ENCODE results near the gene DGKK.
"Not testable (repeated sequence)": the region's sequence is repeated elsewhere in the genome, so short reads cannot be mapped to it uniquely, and the experiment has no call there.

Gene DGKK

GRCh38 chrX:50431623-50432022 is 39.0 kb downstream of the DGKK start:
- DNase-seq (ENCODE audit: low spot score): no peak

DNA sequence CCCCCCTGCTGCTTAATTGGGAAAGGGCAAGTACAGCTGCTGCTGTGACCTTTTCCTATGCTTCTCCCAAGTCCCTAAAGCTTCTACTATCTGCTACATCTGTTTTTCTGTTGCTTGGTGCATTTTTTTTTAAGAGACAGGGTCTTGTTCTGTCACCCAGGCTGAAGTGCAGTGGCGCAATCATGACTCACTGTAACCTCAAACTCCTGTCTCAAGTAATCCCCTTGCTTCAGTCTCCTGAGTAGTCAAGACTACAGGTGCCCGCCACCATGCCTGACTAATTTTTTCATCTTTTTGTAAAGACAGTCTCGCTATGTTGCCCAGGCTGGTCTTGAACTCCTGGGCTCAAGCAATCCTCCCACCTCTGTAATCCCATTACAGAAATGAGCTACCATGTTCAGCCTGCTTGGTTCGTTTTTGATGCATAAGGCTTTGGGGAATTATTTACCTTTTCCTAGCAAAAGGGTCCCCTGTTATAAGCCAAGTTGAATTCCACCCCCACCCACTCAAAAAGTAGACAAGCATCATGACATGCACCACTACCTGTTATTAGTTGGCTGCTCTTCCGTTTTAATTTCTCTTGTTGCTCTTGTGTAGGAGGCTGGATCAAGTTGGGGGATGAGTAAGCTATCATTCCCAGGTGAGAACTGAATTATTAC is 39.6 kb downstream of the DGKK start:
- no peak for DNase-seq (ENCODE audit: low spot score)

- DNase-seq (ENCODE audit: low spot score): no peak
Observed at GRCh38 chrX:50428174-50428573, 42.5 kb downstream of the DGKK start.

DNA sequence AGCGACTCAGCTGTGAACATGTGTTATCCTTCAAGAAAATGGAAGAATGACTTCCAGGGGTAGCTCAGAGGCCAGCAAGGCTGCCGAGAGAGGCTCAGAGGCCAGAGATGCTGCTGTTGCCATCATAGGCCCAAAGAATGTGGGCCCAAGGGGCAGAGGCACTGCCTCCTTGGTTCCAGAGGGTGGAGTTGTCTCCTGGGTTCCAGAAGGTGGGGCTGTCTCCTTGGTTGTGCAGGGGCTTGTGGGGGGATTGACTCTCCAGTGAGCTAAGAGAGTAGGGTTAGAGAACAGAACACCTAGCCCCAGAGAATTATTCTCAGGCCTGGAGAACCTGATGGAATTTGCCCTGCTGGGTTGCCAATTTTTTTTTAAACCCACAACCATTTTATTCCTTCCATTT is 62.6 kb downstream of the DGKK start:
- DNase-seq (ENCODE audit: low spot score): no peak

DNA sequence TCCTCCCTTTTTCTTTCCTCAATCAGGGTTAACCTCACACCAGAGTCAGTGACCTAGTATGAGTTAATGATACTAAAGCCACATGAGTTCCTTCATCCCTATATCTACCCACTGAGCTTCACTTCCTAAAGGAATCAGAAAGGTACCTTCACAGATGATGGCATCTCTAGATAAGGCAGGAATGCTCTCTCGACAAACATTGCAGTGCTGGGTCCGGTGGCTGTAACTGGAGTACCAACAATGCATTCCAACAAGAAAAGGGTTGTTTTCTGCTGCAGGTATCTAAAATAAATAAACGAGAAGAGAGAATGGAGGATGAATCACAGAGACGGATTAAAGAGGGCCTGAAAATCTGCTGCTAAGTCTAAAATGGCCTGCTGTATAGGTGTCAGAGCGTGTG is 66.7 kb downstream of the DGKK start:
- DNase-seq (ENCODE audit: low spot score): no peak

DNA sequence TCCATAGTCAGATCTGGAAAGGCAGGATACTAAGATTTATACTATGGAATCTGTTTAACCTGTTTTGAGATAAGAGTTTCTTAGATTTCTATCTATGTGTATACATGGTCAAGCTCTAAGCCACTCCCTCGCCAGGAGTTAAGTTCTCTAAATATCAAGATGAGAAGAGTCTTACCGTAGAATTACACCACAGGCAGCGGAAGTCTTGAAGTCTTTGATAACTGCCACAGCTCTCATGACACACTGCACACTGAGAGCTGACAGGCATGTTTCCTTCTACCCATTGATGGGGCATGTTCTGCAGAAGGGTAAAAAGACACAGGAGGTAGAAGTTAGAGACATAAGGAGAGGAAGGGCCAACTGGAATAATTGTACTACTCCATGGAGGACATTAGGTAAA is 67.7 kb downstream of the DGKK start:
- DNase-seq (ENCODE audit: low spot score): no peak

- no peak for DNase-seq (ENCODE audit: low spot score)
Observed at GRCh38 chrX:50393902-50394301, 76.7 kb downstream of the DGKK start.

GRCh38 chrX:50386520-50386919 is 84.1 kb downstream of the DGKK start:
- no peak for DNase-seq (ENCODE audit: low spot score)

GRCh38 chrX:50381729-50382415 is 88.8 kb downstream of the DGKK start:
- no peak for DNase-seq (ENCODE audit: low spot score)

DNA sequence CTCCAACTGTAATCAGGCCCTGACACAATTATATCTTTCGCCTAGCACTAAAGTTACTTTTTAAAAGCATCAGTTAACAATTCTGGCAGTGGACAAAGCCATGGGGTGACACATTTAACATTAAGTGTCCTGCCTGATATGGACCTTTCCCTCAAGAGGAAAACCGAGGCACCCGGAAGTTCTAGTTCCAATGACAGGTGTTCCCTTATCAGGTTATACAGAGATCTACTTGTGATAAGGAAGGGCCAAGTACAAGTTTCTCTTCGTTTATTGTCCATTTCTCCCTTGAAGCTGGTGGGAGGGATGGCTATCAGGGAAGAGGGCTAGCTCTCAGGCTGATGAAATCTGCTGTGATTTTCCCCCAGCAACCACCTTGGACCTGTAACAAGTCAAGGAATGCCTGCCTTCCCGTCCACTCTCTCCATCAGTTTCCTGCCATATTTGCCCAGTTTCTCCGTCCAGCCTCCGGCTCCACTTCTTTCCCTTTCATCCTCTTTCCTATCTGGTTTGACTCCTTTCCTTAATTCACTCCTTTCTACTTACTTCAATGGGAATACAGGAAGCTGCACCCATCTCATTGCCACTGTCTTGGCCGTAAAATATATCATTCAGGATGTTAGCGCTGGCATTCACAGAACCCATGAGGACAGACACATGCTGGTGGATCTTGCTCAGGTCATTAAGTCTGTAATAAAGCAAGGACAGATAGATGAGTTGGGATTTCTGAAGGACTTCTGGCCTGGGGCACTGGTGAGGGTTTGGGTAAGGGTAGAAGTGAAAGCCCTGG is 95.0 kb downstream of the DGKK start:
- DNase-seq (ENCODE audit: low spot score): no peak

DNA sequence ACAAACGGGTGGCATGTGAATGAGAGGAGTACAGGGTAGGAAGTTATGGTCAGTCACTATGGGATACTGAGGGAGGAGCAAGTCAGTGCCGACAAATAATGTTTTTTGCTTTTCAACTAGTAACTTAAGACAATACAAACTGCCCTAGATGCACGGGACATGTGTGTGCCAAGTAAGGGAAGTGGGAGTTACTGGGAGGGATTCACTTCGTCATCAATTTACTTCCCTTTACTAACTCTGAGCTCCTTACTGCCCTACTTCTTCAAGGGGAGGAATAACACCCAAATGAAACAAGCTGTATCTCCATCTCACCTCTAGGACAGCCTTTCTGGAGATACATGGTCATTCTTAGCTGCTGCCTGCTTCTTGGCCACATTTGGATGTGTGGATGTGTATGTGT is 97.7 kb downstream of the DGKK start:
- DNase-seq (ENCODE audit: low spot score): no peak

- no peak for DNase-seq (ENCODE audit: low spot score)
Observed at GRCh38 chrX:50343917-50344316, 126.7 kb downstream of the DGKK start.

- no peak for DNase-seq (ENCODE audit: low spot score)
Observed at GRCh38 chrX:50333308-50333707, 137.3 kb downstream of the DGKK start.

- DNase-seq (ENCODE audit: low spot score): not testable (repeated sequence)
Observed at GRCh38 chrX:50332668-50333067, 138.0 kb downstream of the DGKK start.

DNA sequence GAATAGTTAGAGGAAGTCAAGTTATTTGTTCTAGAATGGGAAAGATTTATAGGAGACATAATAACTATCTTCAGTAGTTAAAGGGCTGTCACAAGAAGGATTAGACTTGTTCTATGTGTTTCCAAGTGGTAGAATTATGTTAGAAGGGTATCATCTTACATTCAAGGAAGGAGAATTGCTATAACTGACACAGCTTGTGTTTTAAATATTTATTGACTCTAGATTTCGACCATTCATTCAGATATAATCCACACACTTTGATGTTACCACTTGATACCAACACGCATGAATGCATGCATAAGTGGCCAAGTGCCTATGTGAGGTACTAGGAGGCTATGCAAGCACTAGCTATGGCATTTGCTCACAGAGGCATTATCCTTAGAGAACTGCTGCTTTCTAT is 143.4 kb downstream of the DGKK start:
- DNase-seq (ENCODE audit: low spot score): no peak

All from AG20443 (cell line).